Hematopoietic multipotent progenitor cell treated with erythropoietin and hydrocortisone succinate and interleukin-3 and kit ligand, for 6 days (in vitro differentiated cells): ENCODE measurements around the gene SPEM3.

Experiments
- DNase-seq: peaks from one replicate; pipeline ENCODE4 v3.0.0-alpha.2; 2015

SPEM3 gene

DNA sequence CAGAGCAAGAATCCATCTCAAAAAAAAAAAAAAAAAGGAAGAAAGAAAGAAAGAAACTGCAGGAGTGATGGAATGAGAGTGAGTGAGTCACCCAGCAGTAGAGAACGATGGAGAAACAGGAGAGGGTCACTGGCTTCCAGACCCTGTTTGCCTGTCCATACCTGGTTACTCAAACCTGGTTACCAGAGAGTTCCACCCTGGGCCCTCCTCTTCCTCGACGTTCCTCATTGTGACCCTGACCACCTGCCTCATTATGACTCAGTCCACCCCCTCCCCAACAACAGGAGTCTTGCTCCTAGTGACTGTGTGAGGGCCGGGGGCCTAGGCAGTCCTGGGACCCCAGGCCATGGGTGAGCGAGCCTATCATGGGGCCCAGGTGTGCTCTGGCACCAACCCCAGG, at the start of gene SPEM3:
Gene SPEM3 (plus strand): TSS at position 301 of the 400 bp plus-strand sequence. CDS start 46 bp downstream, at position 347.
- DNase-seq: no peak

DNA sequence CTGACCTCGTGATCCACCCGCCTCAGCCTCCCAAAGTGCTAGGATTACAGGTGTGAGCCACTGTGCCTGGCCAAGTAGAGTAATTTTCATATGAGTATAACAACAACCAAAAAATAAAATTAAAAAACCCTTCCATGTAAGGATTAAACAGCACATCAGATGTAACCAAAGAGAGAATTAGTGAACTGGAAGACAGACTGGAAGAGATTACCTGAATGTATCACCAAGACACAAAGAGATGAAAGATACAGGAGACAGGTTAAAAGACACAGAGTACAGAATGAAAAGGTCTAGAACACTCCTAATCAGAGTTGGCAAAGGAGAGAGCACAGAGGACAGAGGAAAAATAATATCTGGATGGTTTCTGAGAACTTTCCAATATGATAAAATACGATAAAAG, 49.5 kb upstream of the SPEM3 start:
- DNase-seq: no peak

- DNase-seq: no peak
These were observed 48.3 kb upstream of the SPEM3 start for GRCh38 chr17:7380321-7380720.

DNA sequence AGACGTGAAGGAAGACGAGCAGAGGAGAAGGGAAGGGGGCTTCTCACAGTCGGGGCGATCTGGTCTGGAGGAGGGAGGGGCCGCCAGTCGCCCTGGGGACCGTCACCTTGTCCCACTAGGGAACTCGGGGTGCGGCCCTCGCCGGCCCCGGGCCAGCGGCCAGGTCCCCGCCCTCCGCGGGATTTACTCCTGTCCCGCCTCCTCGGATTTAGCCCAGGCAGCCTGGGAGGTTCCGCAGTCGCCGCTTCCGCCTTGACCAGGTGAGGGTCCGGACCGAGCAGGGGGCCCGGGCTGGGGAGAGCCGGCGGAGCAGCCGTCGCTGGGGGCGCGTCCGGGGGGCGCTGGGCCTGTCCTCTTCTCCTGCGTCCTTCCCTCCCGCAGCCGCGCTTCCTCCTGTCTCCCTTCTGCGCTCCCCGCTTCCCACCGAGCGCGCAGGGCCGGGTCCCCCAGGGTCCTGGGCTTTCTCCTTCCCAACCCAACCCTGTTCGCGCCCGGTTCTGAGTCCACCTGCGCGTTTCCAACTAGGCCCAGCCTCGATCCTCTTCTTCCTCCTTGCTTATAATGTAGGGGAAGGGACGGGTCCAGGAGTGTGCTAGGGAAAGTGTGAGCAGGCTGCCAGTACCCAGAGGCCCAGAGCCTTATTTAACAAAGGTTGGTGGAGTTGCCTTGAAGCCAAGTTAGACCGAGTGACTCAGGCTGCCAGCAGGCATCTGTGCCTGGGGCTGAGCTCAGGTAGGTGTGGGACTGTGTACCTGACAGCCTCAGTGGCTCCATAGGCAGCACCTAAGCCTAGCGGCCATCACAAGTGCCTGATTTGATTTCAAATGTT, 47.6 kb upstream of the SPEM3 start, which contains the start of gene TNK1:
Gene TNK1 (plus strand): TSS at position 235 of the 829 bp plus-strand sequence. CDS start 1,838 bp downstream, outside the sequence.
- no peak for DNase-seq

DNA sequence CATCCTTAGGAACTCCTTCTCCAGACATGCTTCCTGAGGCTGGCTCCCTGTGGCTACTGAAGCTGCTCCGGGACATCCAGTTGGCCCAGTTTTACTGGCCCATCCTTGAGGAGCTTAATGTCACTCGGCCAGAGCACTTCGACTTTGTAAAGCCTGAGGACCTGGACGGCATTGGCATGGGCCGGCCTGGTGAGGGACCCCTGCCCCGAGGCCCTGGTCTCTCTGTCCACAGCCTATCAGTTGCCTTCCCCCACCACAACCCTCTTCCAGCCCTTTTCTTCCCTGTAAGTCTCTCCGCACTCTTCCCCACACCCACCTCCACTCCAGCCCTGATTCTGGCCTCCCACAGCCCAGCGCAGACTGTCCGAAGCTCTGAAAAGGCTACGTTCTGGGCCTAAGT, 45.8 kb upstream of the SPEM3 start:
- no peak for DNase-seq

DNA sequence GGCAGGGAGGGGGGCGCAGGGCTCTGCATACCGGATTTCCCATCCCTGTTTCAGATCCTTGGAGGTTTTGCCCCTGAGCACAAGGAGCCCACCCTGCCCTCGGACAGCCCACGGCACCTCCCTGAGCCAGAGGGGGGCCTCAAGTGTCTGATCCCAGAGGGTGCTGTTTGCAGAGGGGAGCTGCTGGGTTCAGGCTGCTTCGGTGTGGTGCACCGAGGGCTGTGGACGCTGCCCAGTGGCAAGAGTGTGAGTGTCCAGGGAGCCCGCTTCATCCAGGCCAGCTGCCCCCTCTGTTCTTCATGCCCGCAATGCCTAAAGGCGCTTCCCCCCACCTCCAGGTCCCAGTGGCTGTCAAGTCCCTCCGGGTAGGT, 45.3 kb upstream of the SPEM3 start:
- no peak for DNase-seq

GRCh38 chr17:7383742-7384488, 44.7 kb upstream of the SPEM3 start:
- DNase-seq: peak; percentile 70

DNA sequence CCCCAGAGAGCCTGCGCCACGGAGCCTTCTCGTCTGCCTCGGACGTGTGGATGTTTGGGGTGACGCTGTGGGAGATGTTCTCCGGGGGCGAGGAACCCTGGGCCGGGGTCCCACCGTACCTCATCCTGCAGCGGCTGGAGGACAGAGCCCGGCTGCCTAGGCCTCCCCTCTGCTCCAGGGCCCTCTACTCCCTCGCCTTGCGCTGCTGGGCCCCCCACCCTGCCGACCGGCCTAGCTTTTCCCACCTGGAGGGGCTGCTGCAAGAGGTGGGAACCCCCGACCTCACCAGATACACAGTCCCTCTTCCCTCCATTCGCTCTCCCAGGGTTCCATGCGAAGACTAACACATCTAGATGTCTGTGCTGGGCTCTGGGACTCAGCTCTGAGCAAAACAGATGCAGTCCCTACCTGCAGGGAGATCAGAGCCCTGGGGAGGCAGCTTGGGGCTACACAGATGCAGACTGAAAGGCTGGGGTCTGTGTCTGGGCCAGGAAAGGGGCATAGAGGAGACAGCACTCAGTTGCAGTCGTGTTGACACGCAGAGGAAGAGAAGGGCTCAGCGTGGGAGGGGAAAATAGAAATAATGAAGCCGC, 44.1 kb upstream of the SPEM3 start:
- no peak for DNase-seq

DNA sequence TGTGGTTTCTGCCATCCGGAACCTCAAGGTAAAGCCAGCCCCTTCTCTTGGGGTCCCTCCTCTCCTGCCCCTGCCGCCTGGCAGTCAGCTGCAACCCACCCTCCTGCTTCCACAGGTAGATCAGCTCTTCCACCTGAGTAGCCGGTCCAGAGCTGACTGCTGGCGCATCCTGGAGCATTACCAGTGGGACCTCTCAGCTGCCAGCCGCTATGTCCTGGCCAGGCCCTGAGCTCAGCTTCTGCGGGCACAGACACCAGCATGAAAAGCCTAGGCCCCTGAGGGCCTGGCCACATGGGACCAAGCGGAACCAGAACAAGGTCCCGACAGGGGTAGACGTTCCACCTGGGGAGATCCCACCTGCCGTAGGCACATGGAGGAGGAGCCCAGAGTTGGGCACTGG, 39.8 kb upstream of the SPEM3 start:
- no peak for DNase-seq

DNA sequence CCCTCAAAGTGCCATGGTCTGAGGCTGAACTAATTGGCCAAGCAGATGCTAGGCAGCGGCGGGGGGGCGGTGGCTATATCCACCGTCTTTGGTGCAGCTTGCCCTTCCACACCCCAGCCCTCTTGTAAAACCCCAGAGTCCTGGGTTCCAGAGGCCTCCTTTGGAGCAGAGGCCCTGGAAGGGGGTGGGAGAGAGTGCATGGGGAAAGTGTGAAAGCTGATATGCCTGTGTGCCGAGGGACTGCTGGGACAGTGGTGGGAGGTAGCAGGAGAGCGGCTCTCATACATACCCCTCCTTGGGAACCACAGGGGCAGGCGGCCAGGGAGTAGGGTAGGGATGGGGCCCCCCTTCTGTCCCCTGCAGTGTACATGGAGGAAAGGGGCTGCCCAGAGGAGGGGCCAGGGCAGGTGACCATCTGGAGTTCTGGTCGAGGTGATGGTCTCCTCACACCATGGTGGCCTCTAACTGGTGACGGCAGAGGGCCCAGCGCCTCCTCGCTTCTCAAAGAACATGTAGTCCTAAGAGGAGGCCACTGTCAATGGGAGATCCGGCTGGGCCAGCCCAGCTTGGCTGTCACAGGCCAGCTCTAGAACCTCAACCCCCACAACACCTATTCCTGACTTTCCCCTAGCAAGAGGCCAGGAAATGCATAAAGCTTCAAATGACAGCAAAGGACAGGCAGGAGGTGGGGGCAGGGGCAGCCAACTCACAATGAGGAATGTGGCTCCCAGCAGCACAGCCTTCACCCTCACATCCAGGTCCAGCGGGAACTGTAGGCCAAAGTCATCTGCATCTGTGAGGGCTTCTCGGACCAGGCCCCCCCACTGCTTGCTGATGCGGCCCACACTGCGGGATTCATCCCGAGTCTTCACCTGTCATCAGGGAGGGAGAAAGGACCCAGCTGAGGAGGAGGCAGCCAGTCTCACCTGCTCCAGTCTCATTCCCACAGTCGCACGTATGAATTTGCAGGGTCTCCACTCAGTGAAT, 38.4 kb upstream of the SPEM3 start:
- DNase-seq: no peak

GRCh38 chr17:7391307-7391706, 37.4 kb upstream of the SPEM3 start:
- DNase-seq: no peak

DNA sequence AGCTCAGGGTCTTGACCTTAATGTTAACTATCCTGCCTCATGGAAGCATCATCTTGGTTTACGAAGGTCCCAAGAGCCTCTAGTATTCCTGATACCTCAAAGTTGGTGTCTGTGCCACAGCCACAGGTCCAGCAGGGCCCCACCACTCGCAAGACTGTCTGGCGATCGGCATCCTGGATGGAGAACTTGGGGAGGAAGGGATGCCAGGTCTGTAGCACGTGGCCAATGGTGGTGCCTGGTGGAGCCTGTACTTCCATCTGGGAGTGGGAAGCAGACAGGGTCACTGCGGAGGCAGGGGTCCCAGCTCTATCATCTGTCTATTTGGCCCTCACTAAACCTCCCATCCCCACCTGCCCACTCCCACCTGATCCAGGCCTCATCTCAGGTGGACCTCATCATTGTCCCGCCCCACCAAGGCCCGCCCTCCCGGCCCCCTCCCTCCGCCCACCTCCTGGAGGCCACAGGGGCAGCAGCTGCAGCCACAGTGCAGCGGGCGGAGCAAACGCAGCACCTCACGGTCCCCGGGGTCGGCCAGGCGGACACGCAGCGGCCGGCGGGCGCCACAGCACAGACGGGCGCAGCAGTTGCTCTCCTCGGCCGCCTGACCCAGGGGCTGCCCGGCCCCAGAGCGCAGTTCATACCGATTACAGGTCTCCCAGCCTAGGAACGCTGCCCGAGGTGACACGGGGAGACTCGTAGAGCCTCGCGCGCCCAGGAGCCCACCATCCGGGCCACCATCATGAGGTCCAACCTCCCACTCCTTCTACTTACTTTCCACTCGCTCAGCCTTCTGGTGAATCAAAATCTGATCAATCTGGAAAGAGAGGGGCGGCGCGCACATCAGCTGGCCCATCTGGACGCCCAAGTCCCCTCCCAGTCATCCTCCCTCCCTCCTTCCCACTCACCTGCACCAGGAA, 35.7 kb upstream of the SPEM3 start:
- no peak for DNase-seq

GRCh38 chr17:7393613-7394451, 34.8 kb upstream of the SPEM3 start:
- DNase-seq: peak; percentile 42

- peak; percentile 84 for DNase-seq
These were observed 34.0 kb upstream of the SPEM3 start, which contains the start of gene PLSCR3 for GRCh38 chr17:7394452-7395191. Gene PLSCR3, minus strand, starts transcription at chr17:7394525. Its CDS starts 415 bp downstream, at chr17:7394110.

- peak; percentile 22 for DNase-seq
These were observed 32.5 kb upstream of the SPEM3 start for GRCh38 chr17:7396147-7396546.

GRCh38 chr17:7398612-7399011, 30.0 kb upstream of the SPEM3 start:
- DNase-seq: no peak

- DNase-seq: peak; percentile 53
These were observed 25.5 kb upstream of the SPEM3 start for GRCh38 chr17:7403043-7403726.

GRCh38 chr17:7403727-7403976, 25.0 kb upstream of the SPEM3 start:
- peak; percentile 89 for DNase-seq
